Neuronal stem cell (in vitro differentiated cells): ENCODE data around the gene GSX2.

Experiments
- DNase-seq: peaks from one replicate; pipeline ENCODE4 v3.0.0-alpha.2; 2013; ENCODE audit warnings: low spot score
- H2AFZ ChIP-seq: one replicate; pipeline ENCODE4 v1.6.1; 2013; ENCODE audit warnings: mild to moderate bottlenecking, low read length, inconsistent platforms
- H2AK5ac ChIP-seq: 2 replicates; pipeline ENCODE4 v1.6.1; 2013; ENCODE audit warnings: low read depth, mild to moderate bottlenecking, inconsistent platforms, low read length, moderate library complexity, mixed read lengths
- H2BK120ac ChIP-seq: 2 replicates; pipeline ENCODE4 v1.6.1; 2013; ENCODE audit warnings: low read depth, mild to moderate bottlenecking, inconsistent platforms, low read length, moderate library complexity, mixed read lengths
- H2BK12ac ChIP-seq: one replicate; pipeline ENCODE4 v1.6.1; 2013; ENCODE audit warnings: low read length, inconsistent platforms
- H2BK15ac ChIP-seq: 2 replicates; pipeline ENCODE4 v1.6.1; 2013; ENCODE audit warnings: mild to moderate bottlenecking, low read length, inconsistent platforms, mixed read lengths
- H2BK5ac ChIP-seq: one replicate; pipeline ENCODE4 v1.6.1; 2013; ENCODE audit warnings: inconsistent platforms, mild to moderate bottlenecking, low read length, moderate library complexity
- H3K14ac ChIP-seq: one replicate; pipeline ENCODE4 v1.6.1; 2013; ENCODE audit warnings: low read length, inconsistent platforms
- H3K18ac ChIP-seq: 2 replicates; pipeline ENCODE4 v1.6.1; 2013; ENCODE audit warnings: low read length, inconsistent platforms
- H3K23ac ChIP-seq: 2 replicates; pipeline ENCODE4 v1.6.1; 2013; ENCODE audit warnings: low read depth, mild to moderate bottlenecking, mixed read lengths, low read length, inconsistent platforms; ENCODE audit not compliant: poor library complexity
- H3K27ac ChIP-seq: replicated peaks from 3 replicates; pipeline ENCODE4 v1.5.1; 2013; ENCODE audit warnings: low read length, inconsistent platforms
- H3K27me3 ChIP-seq, 3 experiments: 2 replicates each; pipeline ENCODE4 v1.6.1; 2013; ENCODE audit warnings: low read length in 3 of 3, mild to moderate bottlenecking in 2 of 3, inconsistent platforms in 1 of 3, low read depth in 1 of 3, mixed read lengths in 1 of 3, moderate library complexity in 1 of 3; ENCODE audit not compliant: control insufficient read depth in 3 of 3, insufficient read depth in 3 of 3
- H3K36me3 ChIP-seq, 2 donors: replicated peaks in 1 of 2; 2 replicates each; pipeline ENCODE4 v1.6.1; 2013; ENCODE audit warnings: low read length in 2 of 2; ENCODE audit not compliant: control insufficient read depth in 2 of 2, insufficient read depth in 2 of 2
- H3K4ac ChIP-seq: 2 replicates; pipeline ENCODE4 v1.6.1; 2013; ENCODE audit warnings: inconsistent platforms, mild to moderate bottlenecking, low read length, moderate library complexity
- H3K4me1 ChIP-seq, 2 donors: 1 replicate in 1 of 2; 2 replicates in 1 of 2; pipeline ENCODE4 v1.6.1; 2013; ENCODE audit warnings: low read length in 2 of 2, low read depth in 1 of 2; ENCODE audit not compliant: control insufficient read depth in 2 of 2, insufficient read depth in 1 of 2
- H3K4me2 ChIP-seq: one replicate; pipeline ENCODE4 v1.6.1; 2013; ENCODE audit warnings: mild to moderate bottlenecking, low read length, inconsistent platforms; ENCODE audit not compliant: insufficient read depth, poor library complexity, severe bottlenecking
- H3K4me3 ChIP-seq, 2 donors: 2 replicates each; pipeline ENCODE4 v1.5.1; 2013; ENCODE audit warnings: low read length in 2 of 2, mild to moderate bottlenecking in 2 of 2, inconsistent platforms in 1 of 2, moderate library complexity in 1 of 2
- H3K79me1 ChIP-seq: one replicate; pipeline ENCODE4 v1.6.1; 2013; ENCODE audit warnings: low read depth, mild to moderate bottlenecking, inconsistent platforms, low read length, moderate library complexity
- H3K9ac ChIP-seq: one replicate; pipeline ENCODE4 v1.6.1; 2013; ENCODE audit warnings: mild to moderate bottlenecking, low read depth, low read length, inconsistent platforms; ENCODE audit not compliant: poor library complexity
- H3K9me3 ChIP-seq, 2 donors: replicated peaks in 1 of 2; 2 replicates each; pipeline versions ENCODE3 to v1.6.1; 2013; ENCODE audit warnings: low read length in 2 of 2, mild to moderate bottlenecking in 2 of 2, inconsistent platforms in 1 of 2, low read depth in 1 of 2, mixed read lengths in 1 of 2, moderate library complexity in 1 of 2; ENCODE audit not compliant: control insufficient read depth in 2 of 2, insufficient read depth in 1 of 2
- H4K8ac ChIP-seq: one replicate; pipeline ENCODE4 v1.6.1; 2013; ENCODE audit warnings: low read depth, mild to moderate bottlenecking, inconsistent platforms, low read length, moderate library complexity
- H4K91ac ChIP-seq: one replicate; pipeline ENCODE4 v1.6.1; 2013; ENCODE audit warnings: low read length, low read depth, mild to moderate bottlenecking, inconsistent platforms; ENCODE audit not compliant: poor library complexity
- WGBS, 2 donors: extraction: QIAGEN DNeasy Blood & Tissue Kit; methylation state at CpG; one replicate each; pipeline ENCODE4 v1.1.7; 2013; ENCODE audit warnings: missing lambda C conversion rate in 2 of 2, mixed read lengths in 1 of 2; ENCODE audit not compliant: insufficient read length in 2 of 2, insufficient replicate concordance in 1 of 2; ENCODE audit errors: extremely low coverage in 2 of 2; 5-methylcytosine and 5-hydroxymethylcytosine counted together

GSX2 gene

DNA sequence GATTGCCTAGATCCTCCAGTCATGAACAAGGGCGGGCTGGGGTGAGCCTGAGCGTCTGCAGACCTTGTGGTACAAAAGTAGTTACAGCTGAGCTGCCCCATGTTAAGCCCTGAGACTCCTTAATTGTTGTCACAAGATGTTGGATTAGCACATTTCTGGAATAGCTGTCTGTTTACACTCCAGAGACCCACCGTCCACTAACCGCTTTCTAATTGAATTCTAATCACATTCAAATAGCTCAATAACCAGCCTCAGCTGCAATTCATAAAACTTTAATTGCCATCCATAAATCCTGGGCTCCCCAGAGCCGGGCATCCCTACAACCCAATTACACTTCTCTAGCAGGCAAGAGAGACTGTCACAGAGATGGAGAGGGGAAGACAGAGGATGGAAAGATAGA, 1.6 kb upstream of the GSX2 start:
- no peak overlapping the region for H2BK15ac ChIP-seq
- no peak overlapping the region for H2BK12ac ChIP-seq
- no peak overlapping the region for H2BK5ac ChIP-seq
- H3K9ac ChIP-seq = no peak overlapping the region
- no peak overlapping the region for H2BK120ac ChIP-seq
- peaks cover 19 to 23% of the 10 kb centered on the region in 2 donors for H3K4me1 ChIP-seq
- H3K4ac ChIP-seq = no peak overlapping the region
- no CpG with 5 or more reads among the region's 5 CpGs for WGBS, 2 donors
- H3K27ac ChIP-seq = no peak overlapping the region
- H3K36me3 ChIP-seq = no peaks in the 10 kb centered on the region
- H3K18ac ChIP-seq = no peak overlapping the region
- H3K9me3 ChIP-seq = no peaks in the 10 kb centered on the region
- H3K23ac ChIP-seq = no peak overlapping the region
- no peak overlapping the region for H2AFZ ChIP-seq
- DNase-seq = no peak
- H4K91ac ChIP-seq = no peak overlapping the region
- H3K27me3 ChIP-seq = peaks cover 41 to 99% (median 95%) of the 10 kb centered on the region in 3 experiments
- no peak overlapping the region for H2AK5ac ChIP-seq
- H4K8ac ChIP-seq = no peak overlapping the region
- H3K4me2 ChIP-seq = no peak overlapping the region
- H3K4me3 ChIP-seq = no peak overlapping the region
- H3K79me1 ChIP-seq = no peaks in the 10 kb centered on the region
- no peak overlapping the region for H3K14ac ChIP-seq

DNA sequence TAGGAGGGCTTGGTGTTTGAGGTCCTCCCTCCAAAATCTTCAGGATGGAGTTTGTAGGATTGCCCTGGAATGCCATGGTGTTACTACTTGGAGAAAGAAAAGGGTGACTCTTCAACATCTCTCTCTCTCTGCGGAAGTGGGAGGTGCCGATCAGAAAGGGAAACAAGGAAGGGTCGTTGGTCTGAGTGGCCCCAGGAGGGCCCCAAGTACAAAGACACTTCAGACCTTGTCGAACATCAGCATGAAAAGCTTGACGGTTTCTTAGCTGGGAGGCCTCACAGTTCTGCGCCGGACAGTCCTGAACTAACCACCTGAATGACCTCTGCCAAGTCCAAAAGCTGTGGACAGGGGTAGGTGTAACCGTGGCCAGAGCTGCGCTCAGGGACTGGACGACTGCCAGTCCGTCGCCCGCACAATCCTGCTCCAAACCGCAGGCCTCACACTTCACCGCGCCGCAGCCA, 646 bp upstream of the GSX2 start:
- no peak overlapping the region for H2BK5ac ChIP-seq
- H2AFZ ChIP-seq = peak overlapping the region; percentile 74
- no peak overlapping the region for H3K14ac ChIP-seq
- no peak overlapping the region for H2BK12ac ChIP-seq
- no peak overlapping the region for H4K91ac ChIP-seq
- peaks cover 38 to 99% (median 94%) of the 10 kb centered on the region in 3 experiments for H3K27me3 ChIP-seq
- H3K4me2 ChIP-seq = peak overlapping the region; percentile 66
- H2BK120ac ChIP-seq = no peak overlapping the region
- no peak overlapping the region for H4K8ac ChIP-seq
- no peak overlapping the region for H3K9ac ChIP-seq
- peak overlapping the region; percentile 20 for H2BK15ac ChIP-seq
- peak overlapping the region; percentile 9 for H3K23ac ChIP-seq
- DNase-seq = no peak
- no peaks in the 10 kb centered on the region for H3K9me3 ChIP-seq
- H3K79me1 ChIP-seq = no peaks in the 10 kb centered on the region
- no CpG with 5 or more reads among the region's 17 CpGs for WGBS, 2 donors
- peak overlapping the region; percentile 54 for H3K18ac ChIP-seq
- H3K4me1 ChIP-seq = peaks cover 22 to 25% of the 10 kb centered on the region in 2 donors
- no peaks in the 10 kb centered on the region for H3K36me3 ChIP-seq
- H2AK5ac ChIP-seq = peak overlapping the region; percentile 60
- no peak overlapping the region for H3K27ac ChIP-seq
- peak overlapping the region in 1 of 2 donors; percentile 8 for H3K4me3 ChIP-seq
- H3K4ac ChIP-seq = no peak overlapping the region

DNA sequence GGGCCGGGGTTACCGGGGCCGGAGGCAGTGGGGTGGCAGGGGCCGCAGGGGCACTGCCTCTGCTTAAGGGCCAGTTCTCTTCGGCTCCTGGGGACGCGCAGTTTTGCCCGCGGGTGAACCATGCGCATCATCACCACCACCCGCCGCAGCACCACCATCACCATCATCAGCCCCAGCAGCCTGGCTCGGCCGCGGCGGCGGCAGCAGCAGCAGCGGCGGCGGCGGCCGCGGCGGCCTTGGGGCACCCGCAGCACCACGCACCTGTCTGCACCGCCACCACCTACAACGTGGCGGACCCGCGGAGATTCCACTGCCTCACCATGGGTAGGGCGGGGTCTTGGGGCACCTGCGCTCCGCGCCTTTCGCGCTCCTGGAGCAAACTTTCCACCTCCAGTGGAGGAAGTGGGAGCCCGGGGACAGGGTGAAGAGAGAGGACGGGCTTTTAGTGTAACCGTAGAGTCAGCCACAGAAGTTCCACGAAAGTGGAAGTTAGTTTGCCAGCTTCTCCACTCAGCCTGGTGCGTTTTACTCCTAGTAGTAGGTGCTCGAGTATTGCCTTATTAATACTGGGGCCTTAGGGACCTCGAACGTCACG, 729 bp downstream of the GSX2 start:
- Histone ChIP-seq H4K8ac (no peak overlapping the region), H2BK120ac (no peak overlapping the region), H3K9ac (peak overlapping the region; percentile 27), H2AFZ (peak overlapping the region; percentile 74), H3K27ac (no peak overlapping the region), H3K14ac (no peak overlapping the region), H3K18ac (peak overlapping the region; percentile 70), H4K91ac (no peak overlapping the region), H2AK5ac (no peak overlapping the region), H3K4me1 (peaks cover 17 to 24% of the 10 kb centered on the region in 2 donors), H3K23ac (peak overlapping the region; percentile 61), H2BK12ac (no peak overlapping the region), H3K27me3 (peaks cover 38 to 99% (median 95%) of the 10 kb centered on the region in 3 experiments), H3K4ac (no peak overlapping the region), H3K36me3 (no peaks in the 10 kb centered on the region), H3K4me2 (peak overlapping the region; percentile 66), H2BK5ac (no peak overlapping the region), H3K4me3 (no peak overlapping the region), H3K9me3 (no peaks in the 10 kb centered on the region), H3K79me1 (no peaks in the 10 kb centered on the region), H2BK15ac (peak overlapping the region; percentile 77)
- no peak for DNase-seq
- WGBS, 2 donors = no CpG with 5 or more reads among the region's 46 CpGs

DNA sequence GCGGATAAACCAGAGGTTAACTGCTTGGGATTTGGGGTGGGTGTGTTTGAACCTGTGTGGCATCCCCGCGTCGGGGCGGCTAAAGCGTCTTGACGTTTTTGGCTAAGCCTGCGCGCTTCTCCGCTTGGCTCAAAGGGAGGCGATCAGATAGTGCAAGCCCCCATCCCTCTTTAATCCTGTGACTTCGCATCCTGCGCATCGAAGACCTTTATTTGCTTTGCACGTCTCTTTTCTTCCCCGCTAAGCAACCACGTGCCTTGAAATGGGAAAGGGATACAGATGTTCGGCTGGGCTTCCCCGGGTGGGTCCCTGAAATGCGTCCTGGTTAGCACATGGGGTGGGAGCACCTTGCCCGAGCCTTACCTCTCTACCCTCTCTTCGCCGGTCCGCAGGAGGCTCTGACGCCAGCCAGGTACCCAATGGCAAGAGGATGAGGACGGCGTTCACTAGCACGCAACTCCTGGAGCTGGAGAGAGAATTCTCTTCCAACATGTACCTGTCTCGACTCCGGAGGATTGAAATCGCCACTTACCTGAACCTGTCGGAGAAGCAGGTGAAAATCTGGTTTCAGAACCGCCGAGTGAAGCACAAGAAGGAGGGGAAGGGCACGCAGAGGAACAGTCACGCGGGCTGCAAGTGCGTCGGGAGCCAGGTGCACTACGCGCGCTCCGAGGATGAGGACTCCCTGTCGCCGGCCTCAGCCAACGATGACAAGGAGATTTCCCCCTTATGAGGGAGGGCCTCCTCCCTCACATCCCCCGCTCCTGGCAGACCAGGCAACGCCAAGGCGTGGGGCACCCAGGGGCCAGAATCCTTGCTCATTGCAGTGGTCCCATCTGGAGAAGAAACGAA, 1.5 kb downstream of the GSX2 start:
- Histone ChIP-seq H4K8ac (no peak overlapping the region), H3K4me2 (no peak overlapping the region), H3K23ac (peak overlapping the region; percentile 0), H2BK15ac (no peak overlapping the region), H3K4me3 (no peak overlapping the region), H3K79me1 (no peaks in the 10 kb centered on the region), H2BK120ac (no peak overlapping the region), H3K18ac (peak overlapping the region; percentile 60), H2BK12ac (no peak overlapping the region), H4K91ac (no peak overlapping the region), H3K36me3 (no peaks in the 10 kb centered on the region), H3K27ac (no peak overlapping the region), H3K27me3 (peaks cover 38 to 99% (median 94%) of the 10 kb centered on the region in 3 experiments), H3K9ac (no peak overlapping the region), H2AK5ac (peak overlapping the region; percentile 42), H3K14ac (no peak overlapping the region), H3K9me3 (no peaks in the 10 kb centered on the region), H3K4ac (no peak overlapping the region), H3K4me1 (peaks cover 11 to 21% of the 10 kb centered on the region in 2 donors), H2AFZ (peak overlapping the region; percentile 74), H2BK5ac (no peak overlapping the region)
- no CpG with 5 or more reads among the region's 50 CpGs for WGBS, 2 donors
- no peak for DNase-seq
